Activated naive CD8-positive, alpha-beta T cell treated with anti-CD3 and anti-CD28 coated beads, Interleukin-2, amount 50 U/mL, for 24 hours (primary cell): ENCODE results near the gene LETM1.
A peak's percentile ranks its signal among the peaks of the same experiment; 100 is the strongest.

Experiments
- ATAC-seq: fragments of 150-1000 bp; cut with Tn5 transposase; one replicate; pipeline ENCODE4 v1.10.0; 2021
- DNase-seq: peaks from one replicate; pipeline ENCODE4 v3.0.0; 2021
- H3K27ac Mint-ChIP-seq: one replicate; pipeline ENCODE4 v1.8.0; 2021; ENCODE audit warnings: mild to moderate bottlenecking, mixed read lengths
- H3K27me3 Mint-ChIP-seq: one replicate; pipeline ENCODE4 v1.8.0; 2021; ENCODE audit warnings: mixed read lengths
- H3K36me3 Mint-ChIP-seq: one replicate; pipeline ENCODE4 v1.8.0; 2021; ENCODE audit warnings: low read depth, mixed read lengths
- H3K4me1 Mint-ChIP-seq: one replicate; pipeline ENCODE4 v1.8.0; 2021; ENCODE audit warnings: mixed read lengths
- H3K4me3 Mint-ChIP-seq: one replicate; pipeline ENCODE4 v1.8.0; 2021; ENCODE audit warnings: mild to moderate bottlenecking, moderate library complexity, mixed read lengths
- H3K9me3 Mint-ChIP-seq: one replicate; pipeline ENCODE4 v1.8.0; 2021; ENCODE audit warnings: mixed read lengths

LETM1 gene

GRCh38 chr4:1771555-1772305 lies 84.2 kb downstream of the LETM1 start:
- no peaks in the 10 kb centered on the region for H3K36me3 Mint-ChIP-seq
- no peak overlapping the region for H3K4me3 Mint-ChIP-seq
- DNase-seq (peak; percentile 31), ATAC-seq (peak; percentile 42)
- peaks cover 6% of the 10 kb centered on the region for H3K27me3 Mint-ChIP-seq
- H3K9me3 Mint-ChIP-seq = no peaks in the 10 kb centered on the region
- H3K4me1 Mint-ChIP-seq = peaks cover 3% of the 10 kb centered on the region
- no peak overlapping the region for H3K27ac Mint-ChIP-seq

GRCh38 chr4:1770791-1771231 lies 85.1 kb downstream of the LETM1 start:
- DNase-seq = no peak
- Mint-ChIP-seq H3K9me3 (no peaks in the 10 kb centered on the region), H3K4me3 (no peak overlapping the region), H3K27me3 (peaks cover 6% of the 10 kb centered on the region), H3K36me3 (no peaks in the 10 kb centered on the region), H3K4me1 (peaks cover 3% of the 10 kb centered on the region), H3K27ac (no peak overlapping the region)
- no peak for ATAC-seq

DNA sequence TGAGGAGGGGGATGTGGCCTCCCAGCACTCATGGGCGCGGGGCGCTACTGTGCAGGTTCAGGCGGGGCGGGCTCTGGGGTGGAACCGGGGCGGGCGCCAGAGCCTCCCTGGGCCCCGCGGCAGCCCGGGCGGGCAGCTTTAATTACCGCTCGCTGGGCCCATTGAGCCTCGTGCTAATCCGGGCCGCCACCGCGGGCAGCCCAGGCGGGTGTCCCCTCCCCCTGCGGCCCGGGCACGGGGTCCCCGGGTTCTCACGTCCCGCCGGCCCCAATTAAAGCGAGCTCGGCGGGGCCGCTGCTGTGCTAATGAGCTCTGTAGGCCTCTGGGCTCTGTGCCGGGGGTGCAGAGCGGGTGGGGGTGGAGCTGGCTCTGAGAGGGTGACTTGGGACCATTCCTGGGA lies 85.7 kb downstream of the LETM1 start:
- Mint-ChIP-seq H3K4me1 (peaks cover 3% of the 10 kb centered on the region), H3K4me3 (no peak overlapping the region), H3K36me3 (no peaks in the 10 kb centered on the region), H3K9me3 (no peaks in the 10 kb centered on the region), H3K27ac (no peak overlapping the region), H3K27me3 (peaks cover 6% of the 10 kb centered on the region)
- ATAC-seq (no peak), DNase-seq (no peak)

- Mint-ChIP-seq H3K4me3 (no peak overlapping the region), H3K4me1 (peaks cover 3% of the 10 kb centered on the region), H3K36me3 (no peaks in the 10 kb centered on the region), H3K9me3 (no peaks in the 10 kb centered on the region), H3K27ac (no peak overlapping the region), H3K27me3 (peaks cover 9% of the 10 kb centered on the region)
- ATAC-seq (no peak), DNase-seq (no peak)
Observed at GRCh38 chr4:1769692-1770091, 86.3 kb downstream of the LETM1 start.

DNA sequence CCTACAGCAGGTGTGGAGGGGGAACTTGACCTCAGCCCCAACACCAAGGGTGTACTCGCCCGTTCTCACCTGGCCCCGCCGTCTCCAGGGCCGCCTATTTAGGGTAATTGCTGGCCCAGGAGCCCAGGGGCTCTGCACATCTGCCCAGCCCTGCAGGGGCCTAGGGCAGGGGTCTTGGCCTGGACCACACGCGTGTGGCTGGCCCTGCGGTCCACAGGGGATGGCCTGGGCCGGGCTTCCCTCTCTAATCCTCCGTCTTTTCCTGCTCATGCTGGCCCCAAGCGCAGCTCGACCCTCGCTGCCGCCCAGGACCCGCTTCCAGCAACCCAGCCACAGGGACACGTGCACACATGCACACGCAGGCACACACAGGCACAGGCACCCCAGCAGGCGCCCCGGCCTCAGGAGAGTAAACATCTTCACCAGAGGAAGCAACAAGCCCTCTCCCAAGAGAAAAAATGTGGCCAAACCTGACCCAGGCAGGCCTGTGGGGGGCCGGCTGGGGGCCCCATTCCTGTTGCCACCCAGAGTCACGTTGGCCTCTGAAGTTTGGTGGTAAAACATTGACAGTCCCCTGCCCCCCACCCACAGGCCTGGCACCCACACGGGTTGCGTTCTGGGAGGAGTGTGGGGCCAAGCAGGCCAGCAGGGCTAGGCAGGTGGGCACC lies 87.5 kb downstream of the LETM1 start:
- DNase-seq (no peak), ATAC-seq (no peak)
- peaks cover 17% of the 10 kb centered on the region for H3K27me3 Mint-ChIP-seq
- H3K4me3 Mint-ChIP-seq = no peak overlapping the region
- H3K9me3 Mint-ChIP-seq = no peaks in the 10 kb centered on the region
- H3K4me1 Mint-ChIP-seq = peaks cover 3% of the 10 kb centered on the region
- no peak overlapping the region for H3K27ac Mint-ChIP-seq
- H3K36me3 Mint-ChIP-seq = no peaks in the 10 kb centered on the region

DNA sequence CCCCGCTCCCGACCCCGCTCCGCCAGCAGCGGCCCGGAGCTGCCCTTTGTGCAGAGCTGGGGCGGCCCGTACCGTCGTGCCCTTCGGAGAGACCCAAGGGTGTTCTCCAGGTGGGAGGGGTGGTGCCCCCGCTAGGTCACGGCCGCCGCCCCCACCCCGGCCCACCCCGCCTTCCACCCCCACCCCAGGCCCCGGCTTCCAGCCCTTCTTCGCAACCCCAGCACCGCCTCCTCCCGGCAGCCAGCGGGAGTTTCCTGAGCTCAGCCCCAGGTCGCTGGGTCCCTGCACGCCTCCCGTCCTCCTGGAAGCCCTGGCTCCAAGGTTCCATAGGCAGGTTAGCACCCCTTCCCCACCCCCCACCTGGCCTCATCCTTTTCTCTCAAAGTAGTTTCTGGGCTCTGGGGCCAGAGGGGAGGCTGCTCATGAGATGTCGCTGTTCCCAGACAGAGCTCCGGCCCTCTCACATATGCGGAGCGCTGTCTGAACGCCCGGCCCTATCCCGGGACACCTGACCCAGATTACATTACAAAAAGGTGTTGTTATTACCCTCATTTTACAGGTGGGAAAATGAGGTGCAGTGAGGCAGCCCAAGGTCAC lies 88.1 kb downstream of the LETM1 start:
- Mint-ChIP-seq H3K4me1 (peaks cover 3% of the 10 kb centered on the region), H3K9me3 (no peaks in the 10 kb centered on the region), H3K27me3 (peaks cover 19% of the 10 kb centered on the region), H3K4me3 (no peak overlapping the region), H3K27ac (no peak overlapping the region), H3K36me3 (no peaks in the 10 kb centered on the region)
- ATAC-seq = no peak
- peak; percentile 39 for DNase-seq

DNA sequence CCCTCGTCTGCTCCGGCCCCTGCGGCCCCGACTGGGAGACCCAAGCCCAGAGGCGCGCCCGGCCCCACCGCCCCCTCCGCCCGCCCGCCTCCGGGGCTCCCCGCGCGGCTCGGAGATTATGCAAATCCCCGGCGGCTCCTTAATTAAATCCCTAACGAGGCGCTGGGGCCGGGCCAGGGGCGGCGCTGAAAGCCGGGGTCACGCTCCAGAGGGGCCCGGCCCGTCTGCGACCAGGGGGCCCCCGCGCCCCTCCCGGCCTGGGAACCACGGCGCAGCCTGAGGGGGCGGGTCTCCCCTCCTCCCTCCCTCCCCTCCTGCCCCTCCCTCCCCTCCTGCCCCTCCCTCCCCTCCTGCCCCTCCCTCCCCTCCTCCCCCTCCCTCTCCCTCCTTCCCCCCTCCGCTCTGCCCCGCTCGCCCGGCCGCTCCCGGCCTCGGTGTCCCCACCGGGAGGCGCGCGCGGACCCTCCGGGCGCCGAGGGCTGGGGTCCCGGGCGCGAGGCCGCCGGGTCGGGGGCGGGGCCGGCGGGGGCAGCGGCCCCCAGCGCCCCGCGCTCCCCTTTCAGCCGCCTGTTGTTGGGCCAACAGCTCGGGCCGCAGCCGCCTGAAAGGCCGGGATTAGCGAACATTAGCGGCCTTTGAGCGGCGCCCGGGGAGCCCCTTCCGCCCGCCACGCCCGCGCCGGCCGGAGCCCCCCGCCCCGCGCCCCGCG lies 88.7 kb downstream of the LETM1 start:
- Mint-ChIP-seq H3K4me1 (peaks cover 3% of the 10 kb centered on the region), H3K9me3 (no peaks in the 10 kb centered on the region), H3K27ac (no peak overlapping the region), H3K4me3 (no peak overlapping the region), H3K36me3 (no peaks in the 10 kb centered on the region), H3K27me3 (peaks cover 21% of the 10 kb centered on the region)
- ATAC-seq = no peak
- DNase-seq = no peak

- Mint-ChIP-seq H3K27me3 (peaks cover 21% of the 10 kb centered on the region), H3K36me3 (no peaks in the 10 kb centered on the region), H3K9me3 (no peaks in the 10 kb centered on the region), H3K27ac (no peak overlapping the region), H3K4me3 (no peak overlapping the region), H3K4me1 (peaks cover 2% of the 10 kb centered on the region)
- ATAC-seq (no peak), DNase-seq (no peak)
Observed at GRCh38 chr4:1766106-1767060, 89.6 kb downstream of the LETM1 start.

DNA sequence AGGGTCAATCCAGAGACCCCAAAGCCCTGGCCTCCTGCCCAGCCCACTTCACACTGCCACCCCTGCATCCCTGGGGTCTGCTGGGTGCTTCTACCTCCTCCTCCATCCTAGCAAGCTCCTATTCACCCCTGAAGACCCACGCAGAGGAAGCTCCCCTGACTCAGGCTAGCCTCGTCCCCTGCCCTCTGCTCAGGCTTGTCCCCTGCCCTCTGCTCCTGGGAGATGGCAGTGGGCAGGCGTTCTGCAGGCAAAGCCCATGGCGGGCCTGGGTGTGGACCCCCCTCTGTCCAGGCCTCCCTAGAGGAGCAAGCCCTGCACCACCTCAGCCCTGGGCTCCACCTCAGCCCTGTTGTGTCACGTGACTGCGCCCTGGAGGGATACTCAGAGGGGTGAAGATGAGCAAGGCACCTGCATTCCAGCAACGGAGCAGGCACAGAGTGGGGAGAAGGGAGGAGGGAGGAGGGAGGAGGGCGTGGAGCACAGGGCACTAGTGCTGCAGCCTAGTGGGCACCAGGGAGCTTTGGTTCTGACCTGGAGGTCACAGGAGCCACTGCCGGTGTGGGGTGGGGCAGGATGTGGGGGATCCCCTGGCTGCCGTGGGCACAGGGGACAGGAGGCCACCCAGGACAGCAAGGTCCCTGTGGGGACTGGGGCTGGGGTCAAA lies 90.4 kb downstream of the LETM1 start:
- no peak overlapping the region for H3K4me3 Mint-ChIP-seq
- no peak overlapping the region for H3K27ac Mint-ChIP-seq
- H3K4me1 Mint-ChIP-seq = peaks cover 2% of the 10 kb centered on the region
- no peaks in the 10 kb centered on the region for H3K9me3 Mint-ChIP-seq
- ATAC-seq (no peak), DNase-seq (no peak)
- no peaks in the 10 kb centered on the region for H3K36me3 Mint-ChIP-seq
- peaks cover 21% of the 10 kb centered on the region for H3K27me3 Mint-ChIP-seq

- DNase-seq (no peak), ATAC-seq (no peak)
- Mint-ChIP-seq H3K36me3 (no peaks in the 10 kb centered on the region), H3K4me1 (peaks cover 3% of the 10 kb centered on the region), H3K9me3 (no peaks in the 10 kb centered on the region), H3K4me3 (no peak overlapping the region), H3K27me3 (peaks cover 21% of the 10 kb centered on the region), H3K27ac (no peak overlapping the region)
Observed at GRCh38 chr4:1764670-1765069, 91.3 kb downstream of the LETM1 start.

- Mint-ChIP-seq H3K4me3 (no peak overlapping the region), H3K9me3 (no peaks in the 10 kb centered on the region), H3K36me3 (no peaks in the 10 kb centered on the region), H3K27ac (no peak overlapping the region), H3K27me3 (peaks cover 21% of the 10 kb centered on the region), H3K4me1 (peaks cover 3% of the 10 kb centered on the region)
- ATAC-seq = no peak
- DNase-seq = no peak
Observed at GRCh38 chr4:1763550-1764080, 92.3 kb downstream of the LETM1 start.

DNA sequence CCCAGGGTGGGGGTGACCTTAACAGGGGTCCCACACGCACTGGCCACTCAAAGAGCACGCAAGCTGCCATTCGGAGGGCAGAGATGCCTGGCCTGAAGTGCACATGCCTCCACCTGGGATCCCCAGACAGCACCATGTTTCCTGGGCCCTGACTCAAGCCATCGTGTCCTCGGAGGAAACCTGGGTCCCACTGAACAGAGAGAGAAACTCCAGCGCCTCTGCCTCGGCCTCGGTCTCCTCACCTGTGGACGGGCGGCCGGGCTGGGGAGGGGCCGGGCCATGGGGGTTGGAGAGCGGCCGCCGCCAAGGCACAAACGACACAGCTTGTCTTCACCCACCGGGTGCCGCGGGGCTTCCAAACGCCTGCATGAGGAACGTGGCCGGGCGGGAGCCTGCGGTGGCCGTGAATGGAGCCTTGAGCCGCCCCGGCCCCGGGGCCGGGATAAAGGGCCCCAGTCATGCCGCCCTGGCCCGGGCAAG lies 92.8 kb downstream of the LETM1 start:
- Mint-ChIP-seq H3K4me3 (no peak overlapping the region), H3K27me3 (peaks cover 18% of the 10 kb centered on the region), H3K27ac (no peak overlapping the region), H3K9me3 (no peaks in the 10 kb centered on the region), H3K4me1 (peaks cover 2% of the 10 kb centered on the region), H3K36me3 (no peaks in the 10 kb centered on the region)
- no peak for DNase-seq
- no peak for ATAC-seq
